Measurements from ENCODE around the gene PDE4D. TPM values are rescaled to one million over a fixed set of nuclear protein-coding genes. Genes with fewer than 3 reads are reported as not detected.

PDE4D gene
- total RNA-seq, 1 donor from 2014 or later = 11.8 TPM

GRCh38 chr5:59149271-59149670 lies 744.3 kb downstream of the PDE4D start:
- H3K36me3 Mint-ChIP-seq (ENCODE audit: low read depth) = no peaks in the 10 kb centered on the region
- H3K27ac Mint-ChIP-seq (ENCODE audit: unreplicated experiment) = no peak overlapping the region
- H3K27me3 Mint-ChIP-seq (ENCODE audit: low read depth) = no peaks in the 10 kb centered on the region

GRCh38 chr5:59146729-59147128 lies 746.8 kb downstream of the PDE4D start:
- TF ChIP-seq CTCF (conservative IDR thresholded peaks at IDR 0.05) = no peak
- Mint-ChIP-seq H3K27ac (ENCODE audit: unreplicated experiment) (no peak overlapping the region), H3K4me3 (no peak overlapping the region), H3K36me3 (ENCODE audit: low read depth) (no peaks in the 10 kb centered on the region), H3K9me3 (no peaks in the 10 kb centered on the region), H3K4me1 (peaks cover 8% of the 10 kb centered on the region), H3K27me3 (ENCODE audit: low read depth) (no peaks in the 10 kb centered on the region)
- no peak for DNase-seq (ENCODE audit: low read depth, low spot score)

More at GRCh38 chr5:59149271-59149670, 744.3 kb downstream of the PDE4D start:
- no peak for DNase-seq (ENCODE audit: low read depth, low spot score)
- H3K9me3 Mint-ChIP-seq = no peaks in the 10 kb centered on the region
- TF ChIP-seq CTCF (conservative IDR thresholded peaks at IDR 0.05) = no peak
- no peak overlapping the region for H3K4me3 Mint-ChIP-seq
- peaks cover 5% of the 10 kb centered on the region for H3K4me1 Mint-ChIP-seq

GRCh38 chr5:59143926-59144333 lies 749.6 kb downstream of the PDE4D start:
- peaks cover 8% of the 10 kb centered on the region for H3K4me1 Mint-ChIP-seq
- H3K27ac Mint-ChIP-seq (ENCODE audit: unreplicated experiment) = no peak overlapping the region
- H3K4me3 Mint-ChIP-seq = no peak overlapping the region
- no peaks in the 10 kb centered on the region for H3K9me3 Mint-ChIP-seq
- no peak for DNase-seq (ENCODE audit: low read depth, low spot score)
- no peak for TF ChIP-seq CTCF (conservative IDR thresholded peaks at IDR 0.05)
- H3K36me3 Mint-ChIP-seq (ENCODE audit: low read depth) = no peaks in the 10 kb centered on the region
- no peaks in the 10 kb centered on the region for H3K27me3 Mint-ChIP-seq (ENCODE audit: low read depth)

GRCh38 chr5:59142927-59143326 lies 750.6 kb downstream of the PDE4D start:
- no peak for DNase-seq (ENCODE audit: low read depth, low spot score)
- H3K4me3 Mint-ChIP-seq = no peak overlapping the region
- H3K27me3 Mint-ChIP-seq (ENCODE audit: low read depth) = no peaks in the 10 kb centered on the region
- TF ChIP-seq CTCF (conservative IDR thresholded peaks at IDR 0.05) = no peak
- peaks cover 8% of the 10 kb centered on the region for H3K4me1 Mint-ChIP-seq
- no peaks in the 10 kb centered on the region for H3K9me3 Mint-ChIP-seq
- no peaks in the 10 kb centered on the region for H3K36me3 Mint-ChIP-seq (ENCODE audit: low read depth)
- H3K27ac Mint-ChIP-seq (ENCODE audit: unreplicated experiment) = no peak overlapping the region

- Mint-ChIP-seq H3K9me3 (no peaks in the 10 kb centered on the region), H3K27me3 (ENCODE audit: low read depth) (no peaks in the 10 kb centered on the region), H3K36me3 (ENCODE audit: low read depth) (no peaks in the 10 kb centered on the region), H3K4me1 (peaks cover 8% of the 10 kb centered on the region), H3K4me3 (no peak overlapping the region), H3K27ac (ENCODE audit: unreplicated experiment) (no peak overlapping the region)
- no peak for TF ChIP-seq CTCF (conservative IDR thresholded peaks at IDR 0.05)
- no peak for DNase-seq (ENCODE audit: low read depth, low spot score)
These were observed 751.4 kb downstream of the PDE4D start for GRCh38 chr5:59142138-59142537.

GRCh38 chr5:59140133-59140532 lies 753.4 kb downstream of the PDE4D start:
- peaks cover 8% of the 10 kb centered on the region for H3K4me1 Mint-ChIP-seq
- no peak for DNase-seq (ENCODE audit: low read depth, low spot score)
- H3K27ac Mint-ChIP-seq (ENCODE audit: unreplicated experiment) = no peak overlapping the region
- no peaks in the 10 kb centered on the region for H3K9me3 Mint-ChIP-seq
- no peaks in the 10 kb centered on the region for H3K27me3 Mint-ChIP-seq (ENCODE audit: low read depth)
- no peak overlapping the region for H3K4me3 Mint-ChIP-seq
- no peak for TF ChIP-seq CTCF (conservative IDR thresholded peaks at IDR 0.05)
- no peaks in the 10 kb centered on the region for H3K36me3 Mint-ChIP-seq (ENCODE audit: low read depth)
